Spleen (tissue), 11 donors: ENCODE data around the gene PLAC8L1. TPM values are rescaled to one million over a fixed set of nuclear protein-coding genes. Genes with fewer than 3 reads are reported as not detected.

Source experiments
- DNase-seq: peaks from one replicate; pipeline ENCODE4 v3.0.0-alpha.2; 2020
- H3K27ac ChIP-seq, 8 donors: fragments of 200-600 bp; sonication (generic) in 7 of 8; 1 replicate in 4 of 8; 2 replicates in 4 of 8; pipeline versions ENCODE4 v1.5.0 to v1.8.0; 2016 to 2021; ENCODE audit warnings: inconsistent platforms in 4 of 8, mild to moderate bottlenecking in 4 of 8, moderate library complexity in 1 of 8
- H3K27me3 ChIP-seq, 7 donors: fragments of 200-600 bp; sonication (generic) in 6 of 7; replicated peaks in 1 of 7; 1 replicate in 4 of 7; 2 replicates in 3 of 7; pipeline versions ENCODE4 v1.5.0 to v1.8.0; 2016 to 2021; ENCODE audit warnings: inconsistent platforms in 3 of 7, mild to moderate bottlenecking in 1 of 7
- H3K36me3 ChIP-seq, 6 donors: fragments of 200-600 bp; sonication (generic) in 5 of 6; 1 replicate in 4 of 6; 2 replicates in 2 of 6; pipeline versions ENCODE4 v1.5.0 to v1.8.0; 2016 to 2021; ENCODE audit warnings: inconsistent platforms in 2 of 6
- H3K4me1 ChIP-seq, 6 donors: fragments of 200-600 bp; sonication (generic) in 5 of 6; 1 replicate in 3 of 6; 2 replicates in 3 of 6; pipeline versions ENCODE4 v1.5.0 to v1.8.0; 2016 to 2021; ENCODE audit warnings: inconsistent platforms in 3 of 6
- H3K4me3 ChIP-seq, 8 donors: fragments of 200-600 bp; sonication (generic) in 7 of 8; 1 replicate in 4 of 8; 2 replicates in 4 of 8; pipeline versions ENCODE4 v1.5.0 to v1.8.0; 2016 to 2021; ENCODE audit warnings: inconsistent platforms in 4 of 8, mild to moderate bottlenecking in 4 of 8, moderate library complexity in 2 of 8
- H3K9me3 ChIP-seq, 8 donors: fragments of 200-600 bp; sonication (generic) in 7 of 8; 1 replicate in 4 of 8; 2 replicates in 4 of 8; pipeline versions ENCODE4 v1.5.0 to v1.8.0; 2016 to 2021; ENCODE audit warnings: inconsistent platforms in 4 of 8
- POLR2A ChIP-seq, 3 donors: fragments of 450-650 bp; IDR thresholded peaks; one replicate each; pipeline ENCODE4 v1.5.1; 2017; ENCODE audit warnings: antibody characterized with exemption in 3 of 3, mild to moderate bottlenecking in 1 of 3
- POLR2AphosphoS5 ChIP-seq, 3 donors: sonication (generic); formaldehyde crosslinking; IDR thresholded peaks; one replicate each; pipeline ENCODE4 v1.5.1; 2017; ENCODE audit warnings: antibody characterized with exemption in 3 of 3
- WGBS, 5 donors: extraction: QIAGEN DNeasy Blood & Tissue Kit in 3 of 5; methylation state at CpG; one replicate each; pipeline versions ENCODE4 v1.1.5 to v1.1.7; 2013 to 2018; 5-methylcytosine and 5-hydroxymethylcytosine counted together
- intact Hi-C: fragments of 100-400 bp; cut with DNase I; formaldehyde crosslinking; loops from one replicate; pipeline ENCODE4 v1.15.0; 2023; ENCODE audit warnings: low total_unique reads
- polyA plus RNA-seq, 3 donors: library from polyadenylated mRNA; stranded (reverse); fragments of 200-250 nt; gene quantifications; one replicate each; pipeline ENCODE4 v1.2.1, GENCODE V29; 2013
- total RNA-seq, 7 donors: library from RNA; depleted of rRNA in 3 of 7; stranded (reverse); fragments of >200 nt in 3 of 7; fragmentation: NEBNext Ultra II Directional in 4 of 7; extraction: Animal tissue kit (Norgen Biotek cat#: 25700) in 4 of 7; gene quantifications; one replicate each; pipeline versions ENCODE4 v1.1.0 to v1.2.1, GENCODE V29; 2016 to 2021
- TF ChIP-seq, protein P1 (sequence below), 11 experiments: fragments of 200-600 bp in 7 of 11; fragments of 450-650 bp in 4 of 11; sonication (generic) in 4 of 11; IDR thresholded peaks in 8 of 11; conservative IDR thresholded peaks in 3 of 11; 1 replicate in 7 of 11; 2 replicates in 4 of 11; pipeline versions ENCODE4 v1.4.0 to v1.8.0; 2016 to 2021; ENCODE audit warnings: antibody characterized with exemption in 11 of 11, inconsistent platforms in 4 of 11, mild to moderate bottlenecking in 1 of 11
- donor health status: healthy with polysubstance abuse.
- donor health status: DM: no; HTN: no; CAD: no; lungs with moderate emphysema.
- donor health status: DM: no; HTN: no; CAD: no.
- donor health status: Bipolar disorder and iron deficiency.
- donor health status: healthy.
- donor health status: DM: no; HTN: no; CAD: no.
- donor health status: DM: yes; HTN: yes; CAD: no.

The PLAC8L1 gene
- total and polyA plus RNA-seq, 10 donors: 0.29 to 1.3 (median 0.71) TPM; not detected in 6

DNA sequence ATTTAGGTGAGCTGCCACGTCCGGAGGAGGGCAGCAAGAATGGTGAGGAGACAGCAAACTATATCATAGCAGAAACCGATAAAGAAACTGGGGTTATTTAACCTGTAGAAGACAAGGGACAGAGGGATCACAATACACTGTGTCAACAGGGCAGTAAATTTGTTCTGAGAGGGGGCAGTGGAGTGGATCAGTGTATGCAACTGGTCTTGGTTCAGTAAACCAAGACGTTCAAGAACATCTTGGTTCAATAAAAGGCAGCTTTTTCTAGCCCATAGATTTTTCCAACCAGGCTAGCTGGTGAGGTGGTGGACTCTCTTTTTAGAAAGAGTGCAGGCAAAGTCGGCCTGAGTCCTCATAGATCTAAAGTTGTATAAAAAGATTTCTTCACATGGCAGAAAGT, 55.3 kb downstream of the PLAC8L1 start:
- no peak overlapping the region for H3K4me3 ChIP-seq
- WGBS, 5 donors: 75 to 87% (median 80%) methylated on average over 5 of the region's 5 CpGs
- no peaks in the 10 kb centered on the region for H3K36me3 ChIP-seq
- DNase-seq: no peak
- H3K9me3 ChIP-seq: no peaks in the 10 kb centered on the region
- intact Hi-C loops: no loop called here
- TF ChIP-seq POLR2AphosphoS5 (IDR thresholded peaks at IDR 0.05) (no peak), POLR2A (IDR thresholded peaks at IDR 0.05) (no peak)
- TF ChIP-seq, protein P1, sequence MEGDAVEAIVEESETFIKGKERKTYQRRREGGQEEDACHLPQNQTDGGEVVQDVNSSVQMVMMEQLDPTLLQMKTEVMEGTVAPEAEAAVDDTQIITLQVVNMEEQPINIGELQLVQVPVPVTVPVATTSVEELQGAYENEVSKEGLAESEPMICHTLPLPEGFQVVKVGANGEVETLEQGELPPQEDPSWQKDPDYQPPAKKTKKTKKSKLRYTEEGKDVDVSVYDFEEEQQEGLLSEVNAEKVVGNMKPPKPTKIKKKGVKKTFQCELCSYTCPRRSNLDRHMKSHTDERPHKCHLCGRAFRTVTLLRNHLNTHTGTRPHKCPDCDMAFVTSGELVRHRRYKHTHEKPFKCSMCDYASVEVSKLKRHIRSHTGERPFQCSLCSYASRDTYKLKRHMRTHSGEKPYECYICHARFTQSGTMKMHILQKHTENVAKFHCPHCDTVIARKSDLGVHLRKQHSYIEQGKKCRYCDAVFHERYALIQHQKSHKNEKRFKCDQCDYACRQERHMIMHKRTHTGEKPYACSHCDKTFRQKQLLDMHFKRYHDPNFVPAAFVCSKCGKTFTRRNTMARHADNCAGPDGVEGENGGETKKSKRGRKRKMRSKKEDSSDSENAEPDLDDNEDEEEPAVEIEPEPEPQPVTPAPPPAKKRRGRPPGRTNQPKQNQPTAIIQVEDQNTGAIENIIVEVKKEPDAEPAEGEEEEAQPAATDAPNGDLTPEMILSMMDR (IDR thresholded peaks at IDR 0.05 in 8 of 11, conservative IDR thresholded peaks at IDR 0.05 in 3 of 11): no peak
- H3K27me3 ChIP-seq: no peaks in the 10 kb centered on the region
- H3K4me1 ChIP-seq: no peaks in the 10 kb centered on the region
- no peak overlapping the region for H3K27ac ChIP-seq

DNA sequence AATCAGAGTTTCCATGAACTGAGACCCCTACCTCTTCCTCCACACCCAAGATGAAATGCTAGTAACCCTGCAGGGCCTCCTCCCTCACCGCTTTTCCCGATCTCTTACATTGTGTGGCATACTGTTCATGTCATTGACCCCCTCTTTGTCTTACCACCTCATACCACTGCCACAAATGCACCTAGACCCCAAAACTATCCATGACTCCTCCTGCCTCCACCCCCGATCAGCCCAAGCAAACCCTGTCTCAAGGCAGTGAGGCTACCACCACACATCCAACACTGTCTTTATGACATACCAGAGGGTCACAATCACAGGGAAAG, 55.7 kb downstream of the PLAC8L1 start:
- Histone ChIP-seq H3K27ac (no peak overlapping the region), H3K9me3 (no peaks in the 10 kb centered on the region), H3K27me3 (no peaks in the 10 kb centered on the region), H3K4me1 (no peaks in the 10 kb centered on the region), H3K4me3 (no peak overlapping the region), H3K36me3 (no peaks in the 10 kb centered on the region)
- intact Hi-C loops: no loop called here
- DNase-seq: no peak
- WGBS, 5 donors: 68 to 80% (median 78%) methylated on average over 3 of the region's 3 CpGs
- TF ChIP-seq POLR2AphosphoS5 (IDR thresholded peaks at IDR 0.05) (no peak), POLR2A (IDR thresholded peaks at IDR 0.05) (no peak)
- TF ChIP-seq, protein P1 (IDR thresholded peaks at IDR 0.05 in 8 of 11, conservative IDR thresholded peaks at IDR 0.05 in 3 of 11): no peak

DNA sequence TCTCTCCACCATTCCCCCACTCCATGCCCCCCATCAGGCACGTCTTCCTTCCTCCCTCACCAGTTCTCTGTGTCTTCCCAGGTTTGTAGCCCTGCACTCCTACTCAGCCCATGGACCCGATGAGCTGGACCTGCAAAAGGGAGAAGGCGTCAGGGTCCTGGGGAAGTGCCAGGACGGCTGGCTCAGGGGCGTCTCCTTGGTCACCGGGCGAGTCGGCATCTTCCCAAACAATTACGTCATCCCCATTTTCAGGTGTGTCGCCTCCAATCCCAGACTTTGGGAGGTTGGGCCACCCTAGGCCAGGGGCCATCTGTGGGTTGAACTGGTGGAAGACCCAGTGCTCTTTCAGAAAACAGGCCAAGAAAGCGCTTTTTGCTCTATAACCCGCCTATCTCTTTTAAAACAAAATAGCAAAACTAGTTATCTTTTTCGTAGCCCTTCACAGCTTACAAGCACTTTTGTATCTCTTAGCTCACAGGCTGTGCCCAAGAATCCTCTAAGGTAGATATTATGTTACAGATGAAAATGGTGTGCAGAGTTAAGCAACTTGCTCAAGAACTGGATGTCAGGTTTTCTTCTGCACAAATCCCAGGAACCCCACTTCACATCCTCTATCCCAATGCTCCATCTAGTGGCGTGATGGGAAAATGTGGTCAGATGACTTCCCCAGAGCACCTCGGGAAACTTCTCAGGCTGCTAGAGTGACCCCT, 56.2 kb downstream of the PLAC8L1 start:
- Histone ChIP-seq H3K9me3 (no peaks in the 10 kb centered on the region), H3K27ac (no peak overlapping the region), H3K27me3 (no peaks in the 10 kb centered on the region), H3K36me3 (no peaks in the 10 kb centered on the region), H3K4me1 (no peaks in the 10 kb centered on the region), H3K4me3 (no peak overlapping the region)
- intact Hi-C loops: no loop called here
- 73 to 78% (median 77%) methylated on average over 15 of the region's 15 CpGs for WGBS, 5 donors
- TF ChIP-seq, protein P1 (IDR thresholded peaks at IDR 0.05 in 8 of 11, conservative IDR thresholded peaks at IDR 0.05 in 3 of 11): peak in 6 of 11 experiments; percentile 17 to 44 (median 40)
- TF ChIP-seq POLR2AphosphoS5 (IDR thresholded peaks at IDR 0.05) (no peak), POLR2A (IDR thresholded peaks at IDR 0.05) (no peak)
- no peak for DNase-seq

DNA sequence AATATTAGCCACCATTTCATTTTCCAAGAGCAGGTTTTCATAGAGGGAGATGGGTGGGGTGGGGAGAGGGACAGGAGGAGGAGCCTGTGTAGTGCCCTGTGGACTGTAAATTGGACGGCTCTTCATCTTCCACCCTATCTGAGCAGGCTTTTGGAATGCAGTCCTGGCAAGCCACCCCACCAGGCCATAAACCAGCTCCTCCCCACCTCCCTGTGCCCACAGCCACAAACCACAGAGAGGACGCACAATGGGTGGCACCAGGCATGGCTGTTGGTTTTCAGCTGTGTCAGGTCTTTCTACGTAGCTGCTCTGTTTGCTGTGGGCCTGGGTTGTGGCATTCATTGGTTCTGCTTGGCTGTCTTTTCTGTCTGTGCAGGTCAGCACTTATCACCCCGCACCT, 58.0 kb downstream of the PLAC8L1 start:
- DNase-seq: no peak
- TF ChIP-seq POLR2A (IDR thresholded peaks at IDR 0.05) (no peak), POLR2AphosphoS5 (IDR thresholded peaks at IDR 0.05) (no peak)
- TF ChIP-seq, protein P1 (IDR thresholded peaks at IDR 0.05 in 8 of 11, conservative IDR thresholded peaks at IDR 0.05 in 3 of 11): no peak
- Histone ChIP-seq H3K9me3 (no peaks in the 10 kb centered on the region), H3K4me3 (no peak overlapping the region), H3K4me1 (no peaks in the 10 kb centered on the region), H3K27me3 (no peaks in the 10 kb centered on the region), H3K36me3 (no peaks in the 10 kb centered on the region), H3K27ac (no peak overlapping the region)
- WGBS, 5 donors: 49 to 72% (median 63%) methylated on average over 4 of the region's 4 CpGs
- intact Hi-C loops: no loop called here
